Tibial artery (tissue), 4 donors: Measurements from ENCODE around the gene C13orf46.
A peak's percentile ranks its signal among the peaks of the same experiment; 100 is the strongest.

ENCODE experiments used
- DNase-seq, 2 donors: peaks; one replicate each; pipeline ENCODE4 v3.0.0-alpha.2; 2019
- H3K27ac ChIP-seq, 2 donors: fragments of 200-600 bp; sonication (generic) in 1 of 2; 1 replicate in 1 of 2; 2 replicates in 1 of 2; pipeline ENCODE4 v1.5.1; 2018 to 2019; ENCODE audit warnings: mild to moderate bottlenecking in 1 of 2
- H3K27me3 ChIP-seq, 2 donors: fragments of 200-600 bp; sonication (generic) in 1 of 2; one replicate each; pipeline versions ENCODE4 v1.5.1 to v1.6.0; 2016 to 2019
- H3K36me3 ChIP-seq, 3 donors: fragments of 200-600 bp; sonication (generic) in 2 of 3; one replicate each; pipeline ENCODE4 v1.5.1; 2016 to 2019; ENCODE audit warnings: mild to moderate bottlenecking in 2 of 3
- H3K4me1 ChIP-seq, 4 donors: fragments of 200-600 bp; sonication (generic) in 2 of 4; 1 replicate in 3 of 4; 2 replicates in 1 of 4; pipeline ENCODE4 v1.5.1; 2016 to 2019
- H3K4me3 ChIP-seq, 2 donors: fragments of 200-600 bp; sonication (generic) in 1 of 2; 1 replicate in 1 of 2; 2 replicates in 1 of 2; pipeline ENCODE4 v1.5.1; 2018 to 2019; ENCODE audit warnings: mild to moderate bottlenecking in 2 of 2
- H3K9me3 ChIP-seq, 3 donors: fragments of 200-600 bp; sonication (generic) in 1 of 3; one replicate each; pipeline ENCODE4 v1.5.1; 2016 to 2019
- CTCF ChIP-seq, 2 experiments: fragments of 200-600 bp in 1 of 2; fragments of 450-650 bp in 1 of 2; IDR thresholded peaks; one replicate each; pipeline ENCODE4 v1.5.1; 2017 to 2019; ENCODE audit warnings: antibody characterized with exemption in 2 of 2, mild to moderate bottlenecking in 1 of 2, moderate library complexity in 1 of 2
- intact Hi-C: fragments of 100-400 bp; cut with DNase I; formaldehyde crosslinking; loops from one replicate; pipeline ENCODE4 v1.15.0; 2023; ENCODE audit warnings: low total_unique reads

The C13orf46 gene

GRCh38 chr13:113918580-113918979, 55.3 kb downstream of the C13orf46 start:
- Histone ChIP-seq H3K4me3 (no peak overlapping the region), H3K4me1 (peaks cover 0 to 4% (median 0%) of the 10 kb centered on the region in 4 donors), H3K27me3 (peaks cover 0 to 7% of the 10 kb centered on the region in 2 donors), H3K36me3 (no peaks in the 10 kb centered on the region), H3K9me3 (peaks cover 0 to 14% (median 4%) of the 10 kb centered on the region in 3 donors), H3K27ac (no peak overlapping the region)
- TF ChIP-seq CTCF (IDR thresholded peaks at IDR 0.05) = no peak
- peak in 1 of 2 donors; percentile 60 for DNase-seq
- intact Hi-C loops = no loop called here

DNA sequence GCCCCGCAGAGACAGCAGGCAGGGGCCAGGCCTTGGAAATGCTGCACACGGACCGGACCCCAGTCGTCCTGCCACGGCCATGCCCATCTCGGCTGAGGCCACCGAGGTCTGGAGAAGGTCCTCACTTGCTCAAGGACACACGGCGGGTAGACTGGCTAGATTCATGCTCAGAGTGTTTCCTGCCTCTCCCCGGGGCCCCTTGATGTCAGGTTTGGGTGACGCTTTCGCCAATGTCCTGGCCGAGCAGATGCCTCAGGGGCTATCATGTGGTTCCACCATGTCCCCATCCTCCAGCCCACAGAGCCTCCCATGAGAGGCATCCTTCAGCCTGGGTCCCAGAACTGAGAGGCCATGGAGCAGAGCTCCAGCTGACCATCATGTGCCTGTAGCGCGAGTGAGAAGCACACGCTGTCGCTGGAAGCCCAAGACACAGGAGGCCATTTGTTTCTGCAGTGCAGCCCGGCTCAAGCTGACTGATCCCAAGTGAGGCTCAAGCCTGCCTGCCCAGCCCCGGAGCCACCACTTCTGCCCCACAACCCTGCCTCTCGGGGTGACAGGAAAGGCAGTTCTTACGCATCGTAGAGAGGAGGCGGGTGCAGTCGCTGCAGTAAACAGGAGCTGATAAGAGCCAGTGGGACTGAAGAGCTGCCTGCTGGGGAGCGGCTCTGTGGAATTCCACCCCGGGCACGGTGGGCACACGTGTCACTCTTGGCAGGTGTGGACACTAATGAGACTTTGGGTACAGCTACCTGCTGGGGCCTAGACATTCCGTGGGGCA, 56.1 kb downstream of the C13orf46 start:
- Histone ChIP-seq H3K36me3 (no peaks in the 10 kb centered on the region), H3K4me3 (no peak overlapping the region), H3K27ac (no peak overlapping the region), H3K27me3 (peaks cover 0 to 7% of the 10 kb centered on the region in 2 donors), H3K9me3 (peaks cover 0 to 14% (median 4%) of the 10 kb centered on the region in 3 donors), H3K4me1 (peaks cover 0 to 4% (median 0%) of the 10 kb centered on the region in 4 donors)
- DNase-seq = peak; percentile 17 to 56
- intact Hi-C loops = no loop called here
- TF ChIP-seq CTCF (IDR thresholded peaks at IDR 0.05) = no peak

- H3K4me1 ChIP-seq = no peaks in the 10 kb centered on the region
- intact Hi-C loops = no loop called here
- peaks cover 0 to 7% of the 10 kb centered on the region in 2 donors for H3K27me3 ChIP-seq
- no peak for DNase-seq
- H3K36me3 ChIP-seq = no peaks in the 10 kb centered on the region
- no peak overlapping the region for H3K4me3 ChIP-seq
- no peak for TF ChIP-seq CTCF (IDR thresholded peaks at IDR 0.05)
- no peak overlapping the region for H3K27ac ChIP-seq
- peaks cover 0 to 9% (median 4%) of the 10 kb centered on the region in 3 donors for H3K9me3 ChIP-seq
Measured at GRCh38 chr13:113917096-113917495, 56.8 kb downstream of the C13orf46 start.

GRCh38 chr13:113916330-113916815, 57.5 kb downstream of the C13orf46 start:
- no peak for DNase-seq
- no peak overlapping the region for H3K27ac ChIP-seq
- intact Hi-C loops = no loop called here
- H3K4me3 ChIP-seq = no peak overlapping the region
- H3K27me3 ChIP-seq = peaks cover 0 to 7% of the 10 kb centered on the region in 2 donors
- H3K9me3 ChIP-seq = peaks cover 0 to 2% (median 0%) of the 10 kb centered on the region in 3 donors
- no peaks in the 10 kb centered on the region for H3K36me3 ChIP-seq
- H3K4me1 ChIP-seq = no peaks in the 10 kb centered on the region
- TF ChIP-seq CTCF (IDR thresholded peaks at IDR 0.05) = no peak

- Histone ChIP-seq H3K4me3 (no peak overlapping the region), H3K9me3 (no peaks in the 10 kb centered on the region), H3K4me1 (no peaks in the 10 kb centered on the region), H3K36me3 (no peaks in the 10 kb centered on the region), H3K27ac (no peak overlapping the region), H3K27me3 (peaks cover 0 to 7% of the 10 kb centered on the region in 2 donors)
- no peak for TF ChIP-seq CTCF (IDR thresholded peaks at IDR 0.05)
- DNase-seq = no peak
- intact Hi-C loops = no loop called here
Measured at GRCh38 chr13:113915786-113916329, 58.0 kb downstream of the C13orf46 start.
